GM23338 (cell line): ENCODE data around the gene ELOVL2. TPM values are rescaled to one million over a fixed set of nuclear protein-coding genes. Genes with fewer than 3 reads are reported as not detected.

Source experiments
- ATAC-seq: fragments of 200-7000 bp; cut with Tn5 transposase; 3 replicates; pipeline ENCODE4 v1.9.1; 2020
- DNase-seq: peaks from one replicate; pipeline ENCODE4 v3.0.0-alpha.2; 2015; ENCODE audit warnings: low spot score
- H2AFZ ChIP-seq: fragments of 200-600 bp; sonication (generic); 2 replicates; pipeline ENCODE4 v1.8.0; 2016; ENCODE audit warnings: antibody characterized with exemption, mild to moderate bottlenecking, moderate library complexity
- H3F3A ChIP-seq: fragments of 200-600 bp; sonication (generic); replicated peaks from 2 replicates; pipeline ENCODE4 v1.8.0; 2017; ENCODE audit warnings: antibody characterized with exemption, mixed run types, low read depth
- H3K27ac ChIP-seq: fragments of 200-600 bp; sonication (generic); 2 replicates; pipeline ENCODE4 v1.6.1; 2016; ENCODE audit warnings: low read depth
- H3K27me3 ChIP-seq: fragments of 200-600 bp; sonication (generic); 2 replicates; pipeline ENCODE4 v1.8.0; 2016; ENCODE audit warnings: mild to moderate bottlenecking, mixed run types, moderate library complexity; ENCODE audit not compliant: insufficient read depth
- H3K36me3 ChIP-seq: fragments of 200-600 bp; sonication (generic); 2 replicates; pipeline ENCODE4 v1.8.0; 2016; ENCODE audit warnings: mild to moderate bottlenecking; ENCODE audit not compliant: insufficient read depth
- H3K4me1 ChIP-seq: fragments of 200-600 bp; sonication (generic); 2 replicates; pipeline ENCODE4 v1.8.0; 2016; ENCODE audit warnings: mild to moderate bottlenecking, moderate library complexity; ENCODE audit not compliant: insufficient read depth
- H3K4me2 ChIP-seq: fragments of 200-600 bp; sonication (generic); 2 replicates; pipeline ENCODE4 v1.7.1; 2017; ENCODE audit warnings: mixed run types
- H3K4me3 ChIP-seq: fragments of 200-600 bp; sonication (generic); 2 replicates; pipeline ENCODE4 v1.6.1; 2016; ENCODE audit warnings: mixed run types
- H3K79me2 ChIP-seq: fragments of 200-600 bp; sonication (generic); replicated peaks from 2 replicates; pipeline ENCODE4 v1.8.0; 2017; ENCODE audit warnings: mild to moderate bottlenecking; ENCODE audit not compliant: insufficient read depth
- H3K9me2 ChIP-seq: fragments of 200-600 bp; sonication (generic); 2 replicates; pipeline ENCODE4 v1.8.0; 2017; ENCODE audit not compliant: insufficient read depth
- H4K20me1 ChIP-seq: fragments of 200-600 bp; sonication (generic); replicated peaks from 2 replicates; pipeline ENCODE4 v1.8.0; 2017; ENCODE audit warnings: mild to moderate bottlenecking; ENCODE audit not compliant: insufficient read depth
- H3K27ac Mint-ChIP-seq: 2 replicates; pipeline ENCODE4 v1.8.0; 2020; ENCODE audit warnings: inconsistent platforms, mild to moderate bottlenecking, moderate library complexity, mixed read lengths
- H3K27me3 Mint-ChIP-seq: 3 replicates; pipeline ENCODE4 v1.8.0; 2022; ENCODE audit warnings: low read depth, mild to moderate bottlenecking, moderate library complexity, mixed read lengths, inconsistent platforms; ENCODE audit not compliant: insufficient read depth, poor library complexity
- H3K36me3 Mint-ChIP-seq: 3 replicates; pipeline ENCODE4 v1.8.0; 2021; ENCODE audit warnings: low read depth, mild to moderate bottlenecking, inconsistent platforms, moderate library complexity, mixed read lengths
- H3K4me1 Mint-ChIP-seq: 3 replicates; pipeline ENCODE4 v1.8.0; 2020; ENCODE audit warnings: mild to moderate bottlenecking, inconsistent platforms, mixed read lengths
- H3K4me3 Mint-ChIP-seq: 3 replicates; pipeline ENCODE4 v1.8.0; 2021; ENCODE audit warnings: moderate library complexity, mild to moderate bottlenecking, inconsistent platforms, mixed read lengths
- H3K9me3 Mint-ChIP-seq: 3 replicates; pipeline ENCODE4 v1.8.0; 2020; ENCODE audit warnings: moderate library complexity, mild to moderate bottlenecking, inconsistent platforms, mixed read lengths
- CREB1 ChIP-seq: fragments of 250-450 bp; sonication (Bioruptor Pico); IDR thresholded peaks from 2 replicates; pipeline ENCODE4 v1.5.0; 2020; ENCODE audit warnings: low read depth, mild to moderate bottlenecking, moderate library complexity
- EZH2 ChIP-seq: fragments of 200-600 bp; sonication (generic); IDR thresholded peaks from one replicate; pipeline ENCODE4 v1.8.0; 2017; ENCODE audit warnings: antibody characterized with exemption, mild to moderate bottlenecking, low read depth; ENCODE audit not compliant: unreplicated experiment
- EZH2phosphoT487 ChIP-seq: fragments of 200-600 bp; sonication (generic); IDR thresholded peaks from one replicate; pipeline ENCODE4 v1.8.1; 2018; ENCODE audit warnings: antibody characterized with exemption; ENCODE audit not compliant: unreplicated experiment
- JUNB ChIP-seq: IDR thresholded peaks from one replicate; pipeline ENCODE4 v1.6.1; 2016; ENCODE audit warnings: antibody characterized with exemption; ENCODE audit not compliant: unreplicated experiment
- NANOG ChIP-seq: IDR thresholded peaks from 2 replicates; pipeline ENCODE4 v1.6.1; 2016; ENCODE audit warnings: antibody characterized with exemption, borderline replicate concordance
- POLR2AphosphoS5 ChIP-seq: IDR thresholded peaks from 2 replicates; pipeline ENCODE4 v1.6.1; 2016; ENCODE audit warnings: antibody characterized with exemption, low read depth
- STAT1 ChIP-seq: IDR thresholded peaks from one replicate; pipeline ENCODE4 v1.6.1; 2016; ENCODE audit warnings: antibody characterized with exemption; ENCODE audit not compliant: unreplicated experiment
- ZNF114 ChIP-seq: fragments of 250-450 bp; sonication (Bioruptor Pico); IDR thresholded peaks from 2 replicates; pipeline ENCODE4 v1.5.0; 2020; ENCODE audit warnings: mild to moderate bottlenecking, moderate library complexity
- ZNF331 ChIP-seq: fragments of 250-450 bp; sonication (Bioruptor Pico); IDR thresholded peaks from 2 replicates; pipeline ENCODE4 v1.5.0; 2020; ENCODE audit warnings: low read depth, mild to moderate bottlenecking, moderate library complexity
- polyA plus RNA-seq: library from polyadenylated mRNA; unstranded; fragments of >200 nt; fragmentation: Nextera tagmentation; extraction: Ambion mirVana; gene quantifications from 2 replicates; pipeline ENCODE4 v1.2.1, GENCODE V29; 2016
- total RNA-seq: library from RNA; depleted of rRNA; stranded (reverse); fragments of >200 nt; shearing (Covaris generic); gene quantifications from 2 replicates; pipeline ENCODE4 v1.2.3, GENCODE V29; 2014
- TF ChIP-seq, protein P1 (sequence below): IDR thresholded peaks from one replicate; pipeline ENCODE4 v1.6.1; 2018; ENCODE audit warnings: antibody characterized with exemption; ENCODE audit not compliant: unreplicated experiment
- TF ChIP-seq, protein P2 (sequence below), 2 experiments: fragments of 200-600 bp in 1 of 2; sonication (generic) in 1 of 2; conservative IDR thresholded peaks; 2 replicates each; pipeline versions ENCODE4 v1.5.1 to v1.6.1; 2016 to 2017; ENCODE audit warnings: antibody characterized with exemption in 2 of 2, low read depth in 2 of 2, mild to moderate bottlenecking in 2 of 2, moderate library complexity in 1 of 2
- TF ChIP-seq, protein P3 (sequence below): IDR thresholded peaks from 2 replicates; pipeline ENCODE4 v1.6.1; 2016; ENCODE audit warnings: antibody characterized with exemption
- TF ChIP-seq, protein P4 (sequence below): fragments of 250-450 bp; sonication (Bioruptor Pico); IDR thresholded peaks from 2 replicates; pipeline ENCODE4 v1.5.0; 2020; ENCODE audit warnings: mild to moderate bottlenecking, moderate library complexity

The ELOVL2 gene
- total and polyA plus RNA-seq, 2 experiments from 2014 or later = 1.2 to 1.6 TPM

DNA sequence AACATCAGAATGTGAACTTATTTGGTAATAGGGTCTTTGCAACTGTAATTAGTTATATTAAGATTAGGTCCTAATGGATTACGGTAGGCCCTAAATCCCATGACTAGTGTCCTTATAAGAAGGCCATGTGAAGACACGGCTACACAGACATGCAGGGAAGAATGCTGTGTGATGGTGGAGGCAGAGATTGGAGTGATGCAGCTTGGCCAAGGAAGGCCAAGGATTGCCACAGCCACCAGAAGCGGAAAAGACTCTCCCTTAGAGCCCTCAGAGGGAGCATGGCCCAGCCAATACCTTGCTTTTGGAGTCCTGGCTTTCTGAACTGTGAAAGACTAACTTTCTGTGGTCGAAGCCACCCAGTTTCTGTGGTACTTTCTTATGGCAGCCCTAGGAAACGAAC is 39.9 kb upstream of the ELOVL2 start:
- no peak overlapping the region for H2AFZ ChIP-seq

More for the DNA sequence above, 39.9 kb upstream of the ELOVL2 start:
- ATAC-seq (no peak), DNase-seq (no peak)
- no peaks in the 10 kb centered on the region for H4K20me1 ChIP-seq
- H3K9me3 Mint-ChIP-seq = no peaks in the 10 kb centered on the region
- no peak overlapping the region for H3K4me3 ChIP-seq
- no peak overlapping the region for H3K27ac Mint-ChIP-seq
- no peaks in the 10 kb centered on the region for H3K4me1 ChIP-seq
- H3K4me3 Mint-ChIP-seq = no peak overlapping the region
- no peak for TF ChIP-seq NANOG
- no peak for TF ChIP-seq EZH2
- TF ChIP-seq CREB1 (CRISPR knock-in tag) = no peak
- TF ChIP-seq ZNF114 (CRISPR knock-in tag) = no peak
- TF ChIP-seq POLR2AphosphoS5 = no peak
- TF ChIP-seq, protein P1, sequence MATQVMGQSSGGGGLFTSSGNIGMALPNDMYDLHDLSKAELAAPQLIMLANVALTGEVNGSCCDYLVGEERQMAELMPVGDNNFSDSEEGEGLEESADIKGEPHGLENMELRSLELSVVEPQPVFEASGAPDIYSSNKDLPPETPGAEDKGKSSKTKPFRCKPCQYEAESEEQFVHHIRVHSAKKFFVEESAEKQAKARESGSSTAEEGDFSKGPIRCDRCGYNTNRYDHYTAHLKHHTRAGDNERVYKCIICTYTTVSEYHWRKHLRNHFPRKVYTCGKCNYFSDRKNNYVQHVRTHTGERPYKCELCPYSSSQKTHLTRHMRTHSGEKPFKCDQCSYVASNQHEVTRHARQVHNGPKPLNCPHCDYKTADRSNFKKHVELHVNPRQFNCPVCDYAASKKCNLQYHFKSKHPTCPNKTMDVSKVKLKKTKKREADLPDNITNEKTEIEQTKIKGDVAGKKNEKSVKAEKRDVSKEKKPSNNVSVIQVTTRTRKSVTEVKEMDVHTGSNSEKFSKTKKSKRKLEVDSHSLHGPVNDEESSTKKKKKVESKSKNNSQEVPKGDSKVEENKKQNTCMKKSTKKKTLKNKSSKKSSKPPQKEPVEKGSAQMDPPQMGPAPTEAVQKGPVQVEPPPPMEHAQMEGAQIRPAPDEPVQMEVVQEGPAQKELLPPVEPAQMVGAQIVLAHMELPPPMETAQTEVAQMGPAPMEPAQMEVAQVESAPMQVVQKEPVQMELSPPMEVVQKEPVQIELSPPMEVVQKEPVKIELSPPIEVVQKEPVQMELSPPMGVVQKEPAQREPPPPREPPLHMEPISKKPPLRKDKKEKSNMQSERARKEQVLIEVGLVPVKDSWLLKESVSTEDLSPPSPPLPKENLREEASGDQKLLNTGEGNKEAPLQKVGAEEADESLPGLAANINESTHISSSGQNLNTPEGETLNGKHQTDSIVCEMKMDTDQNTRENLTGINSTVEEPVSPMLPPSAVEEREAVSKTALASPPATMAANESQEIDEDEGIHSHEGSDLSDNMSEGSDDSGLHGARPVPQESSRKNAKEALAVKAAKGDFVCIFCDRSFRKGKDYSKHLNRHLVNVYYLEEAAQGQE = no peak
- TF ChIP-seq STAT1 = no peak
- no peak for TF ChIP-seq ZNF331
- TF ChIP-seq, protein P2, sequence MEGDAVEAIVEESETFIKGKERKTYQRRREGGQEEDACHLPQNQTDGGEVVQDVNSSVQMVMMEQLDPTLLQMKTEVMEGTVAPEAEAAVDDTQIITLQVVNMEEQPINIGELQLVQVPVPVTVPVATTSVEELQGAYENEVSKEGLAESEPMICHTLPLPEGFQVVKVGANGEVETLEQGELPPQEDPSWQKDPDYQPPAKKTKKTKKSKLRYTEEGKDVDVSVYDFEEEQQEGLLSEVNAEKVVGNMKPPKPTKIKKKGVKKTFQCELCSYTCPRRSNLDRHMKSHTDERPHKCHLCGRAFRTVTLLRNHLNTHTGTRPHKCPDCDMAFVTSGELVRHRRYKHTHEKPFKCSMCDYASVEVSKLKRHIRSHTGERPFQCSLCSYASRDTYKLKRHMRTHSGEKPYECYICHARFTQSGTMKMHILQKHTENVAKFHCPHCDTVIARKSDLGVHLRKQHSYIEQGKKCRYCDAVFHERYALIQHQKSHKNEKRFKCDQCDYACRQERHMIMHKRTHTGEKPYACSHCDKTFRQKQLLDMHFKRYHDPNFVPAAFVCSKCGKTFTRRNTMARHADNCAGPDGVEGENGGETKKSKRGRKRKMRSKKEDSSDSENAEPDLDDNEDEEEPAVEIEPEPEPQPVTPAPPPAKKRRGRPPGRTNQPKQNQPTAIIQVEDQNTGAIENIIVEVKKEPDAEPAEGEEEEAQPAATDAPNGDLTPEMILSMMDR (conservative IDR thresholded peaks at IDR 0.05; ENCODE audit: low read depth in 2 of 2) = no peak
- TF ChIP-seq, protein P3, sequence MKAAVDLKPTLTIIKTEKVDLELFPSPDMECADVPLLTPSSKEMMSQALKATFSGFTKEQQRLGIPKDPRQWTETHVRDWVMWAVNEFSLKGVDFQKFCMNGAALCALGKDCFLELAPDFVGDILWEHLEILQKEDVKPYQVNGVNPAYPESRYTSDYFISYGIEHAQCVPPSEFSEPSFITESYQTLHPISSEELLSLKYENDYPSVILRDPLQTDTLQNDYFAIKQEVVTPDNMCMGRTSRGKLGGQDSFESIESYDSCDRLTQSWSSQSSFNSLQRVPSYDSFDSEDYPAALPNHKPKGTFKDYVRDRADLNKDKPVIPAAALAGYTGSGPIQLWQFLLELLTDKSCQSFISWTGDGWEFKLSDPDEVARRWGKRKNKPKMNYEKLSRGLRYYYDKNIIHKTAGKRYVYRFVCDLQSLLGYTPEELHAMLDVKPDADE = no peak
- no peak for TF ChIP-seq EZH2phosphoT487
- TF ChIP-seq, protein P4, sequence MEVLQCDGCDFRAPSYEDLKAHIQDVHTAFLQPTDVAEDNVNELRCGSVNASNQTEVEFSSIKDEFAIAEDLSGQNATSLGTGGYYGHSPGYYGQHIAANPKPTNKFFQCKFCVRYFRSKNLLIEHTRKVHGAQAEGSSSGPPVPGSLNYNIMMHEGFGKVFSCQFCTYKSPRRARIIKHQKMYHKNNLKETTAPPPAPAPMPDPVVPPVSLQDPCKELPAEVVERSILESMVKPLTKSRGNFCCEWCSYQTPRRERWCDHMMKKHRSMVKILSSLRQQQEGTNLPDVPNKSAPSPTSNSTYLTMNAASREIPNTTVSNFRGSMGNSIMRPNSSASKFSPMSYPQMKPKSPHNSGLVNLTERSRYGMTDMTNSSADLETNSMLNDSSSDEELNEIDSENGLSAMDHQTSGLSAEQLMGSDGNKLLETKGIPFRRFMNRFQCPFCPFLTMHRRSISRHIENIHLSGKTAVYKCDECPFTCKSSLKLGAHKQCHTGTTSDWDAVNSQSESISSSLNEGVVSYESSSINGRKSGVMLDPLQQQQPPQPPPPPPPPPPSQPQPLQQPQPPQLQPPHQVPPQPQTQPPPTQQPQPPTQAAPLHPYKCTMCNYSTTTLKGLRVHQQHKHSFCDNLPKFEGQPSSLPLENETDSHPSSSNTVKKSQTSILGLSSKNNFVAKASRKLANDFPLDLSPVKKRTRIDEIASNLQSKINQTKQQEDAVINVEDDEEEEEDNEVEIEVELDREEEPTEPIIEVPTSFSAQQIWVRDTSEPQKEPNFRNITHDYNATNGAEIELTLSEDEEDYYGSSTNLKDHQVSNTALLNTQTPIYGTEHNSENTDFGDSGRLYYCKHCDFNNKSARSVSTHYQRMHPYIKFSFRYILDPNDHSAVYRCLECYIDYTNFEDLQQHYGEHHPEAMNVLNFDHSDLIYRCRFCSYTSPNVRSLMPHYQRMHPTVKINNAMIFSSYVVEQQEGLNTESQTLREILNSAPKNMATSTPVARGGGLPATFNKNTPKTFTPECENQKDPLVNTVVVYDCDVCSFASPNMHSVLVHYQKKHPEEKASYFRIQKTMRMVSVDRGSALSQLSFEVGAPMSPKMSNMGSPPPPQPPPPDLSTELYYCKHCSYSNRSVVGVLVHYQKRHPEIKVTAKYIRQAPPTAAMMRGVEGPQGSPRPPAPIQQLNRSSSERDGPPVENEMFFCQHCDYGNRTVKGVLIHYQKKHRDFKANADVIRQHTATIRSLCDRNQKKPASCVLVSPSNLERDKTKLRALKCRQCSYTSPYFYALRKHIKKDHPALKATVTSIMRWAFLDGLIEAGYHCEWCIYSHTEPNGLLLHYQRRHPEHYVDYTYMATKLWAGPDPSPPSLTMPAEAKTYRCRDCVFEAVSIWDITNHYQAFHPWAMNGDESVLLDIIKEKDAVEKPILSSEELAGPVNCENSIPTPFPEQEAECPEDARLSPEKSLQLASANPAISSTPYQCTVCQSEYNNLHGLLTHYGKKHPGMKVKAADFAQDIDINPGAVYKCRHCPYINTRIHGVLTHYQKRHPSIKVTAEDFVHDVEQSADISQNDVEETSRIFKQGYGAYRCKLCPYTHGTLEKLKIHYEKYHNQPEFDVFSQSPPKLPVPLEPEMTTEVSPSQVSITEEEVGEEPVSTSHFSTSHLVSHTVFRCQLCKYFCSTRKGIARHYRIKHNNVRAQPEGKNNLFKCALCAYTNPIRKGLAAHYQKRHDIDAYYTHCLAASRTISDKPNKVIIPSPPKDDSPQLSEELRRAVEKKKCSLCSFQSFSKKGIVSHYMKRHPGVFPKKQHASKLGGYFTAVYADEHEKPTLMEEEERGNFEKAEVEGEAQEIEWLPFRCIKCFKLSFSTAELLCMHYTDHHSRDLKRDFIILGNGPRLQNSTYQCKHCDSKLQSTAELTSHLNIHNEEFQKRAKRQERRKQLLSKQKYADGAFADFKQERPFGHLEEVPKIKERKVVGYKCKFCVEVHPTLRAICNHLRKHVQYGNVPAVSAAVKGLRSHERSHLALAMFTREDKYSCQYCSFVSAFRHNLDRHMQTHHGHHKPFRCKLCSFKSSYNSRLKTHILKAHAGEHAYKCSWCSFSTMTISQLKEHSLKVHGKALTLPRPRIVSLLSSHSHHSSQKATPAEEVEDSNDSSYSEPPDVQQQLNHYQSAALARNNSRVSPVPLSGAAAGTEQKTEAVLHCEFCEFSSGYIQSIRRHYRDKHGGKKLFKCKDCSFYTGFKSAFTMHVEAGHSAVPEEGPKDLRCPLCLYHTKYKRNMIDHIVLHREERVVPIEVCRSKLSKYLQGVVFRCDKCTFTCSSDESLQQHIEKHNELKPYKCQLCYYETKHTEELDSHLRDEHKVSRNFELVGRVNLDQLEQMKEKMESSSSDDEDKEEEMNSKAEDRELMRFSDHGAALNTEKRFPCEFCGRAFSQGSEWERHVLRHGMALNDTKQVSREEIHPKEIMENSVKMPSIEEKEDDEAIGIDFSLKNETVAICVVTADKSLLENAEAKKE = no peak
- no peak for TF ChIP-seq JUNB
- H3K27ac ChIP-seq = no peak overlapping the region
- peaks cover 3% of the 10 kb centered on the region for H3K27me3 Mint-ChIP-seq
- peaks cover 6% of the 10 kb centered on the region for H3K9me2 ChIP-seq
- H3K36me3 ChIP-seq = no peaks in the 10 kb centered on the region
- H3K4me2 ChIP-seq = no peak overlapping the region
- H3K27me3 ChIP-seq = no peaks in the 10 kb centered on the region
- no peaks in the 10 kb centered on the region for H3F3A ChIP-seq
- H3K79me2 ChIP-seq = no peaks in the 10 kb centered on the region
- no peaks in the 10 kb centered on the region for H3K36me3 Mint-ChIP-seq
- peaks cover 1% of the 10 kb centered on the region; the same call in 1 of the 3 replicates for H3K4me1 Mint-ChIP-seq
